ENCODE results near the gene TTYH3. TPM values are rescaled to one million over a fixed set of nuclear protein-coding genes. Genes with fewer than 3 reads are reported as not detected.

The TTYH3 gene
- total RNA-seq, 1 experiment from 2014 or later, result 20.9 TPM

DNA sequence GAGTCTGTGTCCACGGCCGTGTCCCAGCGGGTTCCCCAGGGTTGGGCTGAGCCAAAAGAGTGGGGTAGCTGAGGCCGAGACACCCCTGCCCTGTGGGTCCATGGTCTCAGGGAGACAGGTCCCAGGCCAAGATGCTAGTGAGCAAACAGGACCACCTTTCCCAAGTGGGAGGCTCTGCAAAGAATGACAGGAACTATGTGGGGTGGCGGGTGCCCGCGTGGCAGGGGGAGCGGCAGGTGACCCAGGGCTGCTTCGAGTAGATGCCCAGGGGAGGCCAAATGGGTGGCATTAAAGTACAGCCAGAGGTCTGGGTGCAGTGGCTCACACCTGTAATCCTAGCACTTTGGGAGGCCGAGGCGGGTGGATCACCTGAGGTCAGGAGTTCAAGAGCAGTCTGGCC, 18.2 kb downstream of the TTYH3 start:
- Mint-ChIP-seq H3K36me3 (ENCODE audit: insufficient read depth, unreplicated experiment) (peaks cover 10% of the 10 kb centered on the region), H3K4me1 (ENCODE audit: insufficient read depth, unreplicated experiment) (no peaks in the 10 kb centered on the region), H3K9me3 (ENCODE audit: unreplicated experiment) (no peaks in the 10 kb centered on the region), H3K27ac (ENCODE audit: low read depth, unreplicated experiment) (no peak overlapping the region), H3K4me3 (ENCODE audit: unreplicated experiment) (no peak overlapping the region), H3K27me3 (ENCODE audit: insufficient read depth, unreplicated experiment) (no peaks in the 10 kb centered on the region)
- ChIA-PET CTCF (interaction anchor here (0.6 kb wide), 1 partner anchor 60 kb away, joined by 3 read pairs; no protein-coding TSS in a partner anchor), POLR2A (no interaction called here)
- no peak for DNase-seq (ENCODE audit: unreplicated experiment)
- TF ChIP-seq, protein P1, sequence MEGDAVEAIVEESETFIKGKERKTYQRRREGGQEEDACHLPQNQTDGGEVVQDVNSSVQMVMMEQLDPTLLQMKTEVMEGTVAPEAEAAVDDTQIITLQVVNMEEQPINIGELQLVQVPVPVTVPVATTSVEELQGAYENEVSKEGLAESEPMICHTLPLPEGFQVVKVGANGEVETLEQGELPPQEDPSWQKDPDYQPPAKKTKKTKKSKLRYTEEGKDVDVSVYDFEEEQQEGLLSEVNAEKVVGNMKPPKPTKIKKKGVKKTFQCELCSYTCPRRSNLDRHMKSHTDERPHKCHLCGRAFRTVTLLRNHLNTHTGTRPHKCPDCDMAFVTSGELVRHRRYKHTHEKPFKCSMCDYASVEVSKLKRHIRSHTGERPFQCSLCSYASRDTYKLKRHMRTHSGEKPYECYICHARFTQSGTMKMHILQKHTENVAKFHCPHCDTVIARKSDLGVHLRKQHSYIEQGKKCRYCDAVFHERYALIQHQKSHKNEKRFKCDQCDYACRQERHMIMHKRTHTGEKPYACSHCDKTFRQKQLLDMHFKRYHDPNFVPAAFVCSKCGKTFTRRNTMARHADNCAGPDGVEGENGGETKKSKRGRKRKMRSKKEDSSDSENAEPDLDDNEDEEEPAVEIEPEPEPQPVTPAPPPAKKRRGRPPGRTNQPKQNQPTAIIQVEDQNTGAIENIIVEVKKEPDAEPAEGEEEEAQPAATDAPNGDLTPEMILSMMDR (IDR thresholded peaks at IDR 0.05; ENCODE audit: unreplicated experiment), result no peak
- intact Hi-C loops (cut with micrococcal nuclease), result no loop called here
- no TSS peak for BruUV-seq (replicated peaks)

DNA sequence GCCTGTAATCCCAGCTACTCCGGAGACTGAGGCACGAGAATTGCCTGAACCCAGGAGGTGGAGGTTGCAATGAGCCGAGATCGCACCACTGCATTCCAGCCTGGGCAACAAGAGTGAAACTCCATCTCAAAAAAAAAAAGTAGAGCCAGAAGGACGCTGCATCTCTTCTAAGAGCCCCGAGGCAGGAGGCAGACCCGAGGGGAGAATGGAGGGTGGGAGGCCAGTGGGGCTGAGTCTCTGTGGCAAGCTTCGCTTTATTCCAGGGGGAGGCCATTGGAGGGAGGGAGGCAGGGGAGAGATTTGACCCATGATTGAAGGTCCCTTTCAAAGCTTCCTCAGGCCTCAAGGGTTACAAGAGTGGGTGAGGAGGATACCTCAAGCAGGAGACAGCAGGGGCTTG, 18.7 kb downstream of the TTYH3 start:
- no peak for DNase-seq (ENCODE audit: unreplicated experiment)
- ChIA-PET CTCF (interaction anchor here (0.6 to 0.7 kb wide), 2 partner anchors 60 to 199 kb away, joined by 3 to 4 read pairs; no protein-coding TSS in a partner anchor), POLR2A (no interaction called here)
- H3K27me3 Mint-ChIP-seq (ENCODE audit: insufficient read depth, unreplicated experiment), result no peaks in the 10 kb centered on the region
- H3K9me3 Mint-ChIP-seq (ENCODE audit: unreplicated experiment), result no peaks in the 10 kb centered on the region
- H3K4me3 Mint-ChIP-seq (ENCODE audit: unreplicated experiment), result no peak overlapping the region
- BruUV-seq (replicated peaks), result no TSS peak
- no peak overlapping the region for H3K27ac Mint-ChIP-seq (ENCODE audit: low read depth, unreplicated experiment)
- H3K36me3 Mint-ChIP-seq (ENCODE audit: insufficient read depth, unreplicated experiment), result peaks cover 10% of the 10 kb centered on the region
- intact Hi-C loops (cut with micrococcal nuclease), result no loop called here
- TF ChIP-seq, protein P1 (IDR thresholded peaks at IDR 0.05; ENCODE audit: unreplicated experiment), result no peak
- H3K4me1 Mint-ChIP-seq (ENCODE audit: insufficient read depth, unreplicated experiment), result no peaks in the 10 kb centered on the region

DNA sequence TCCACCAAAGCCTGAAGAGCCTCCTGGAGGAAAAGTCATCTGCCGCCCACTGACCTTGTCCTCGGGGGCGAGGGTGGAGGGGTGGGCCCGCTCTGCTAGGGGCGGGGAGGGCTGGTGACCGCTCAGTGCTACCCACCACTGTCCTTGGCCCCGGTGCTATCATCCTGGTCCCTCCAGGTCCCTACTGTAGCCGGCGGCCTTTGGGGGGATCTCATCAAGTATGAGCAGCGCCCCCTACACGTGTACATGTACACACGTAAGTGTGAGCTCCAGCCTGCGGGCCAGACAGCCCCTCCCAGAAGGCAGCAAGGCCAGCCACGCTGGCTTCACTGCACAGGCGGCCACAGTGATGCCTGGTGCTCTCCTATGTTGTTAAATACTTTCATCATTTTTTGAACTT, 19.6 kb downstream of the TTYH3 start:
- peaks cover 10% of the 10 kb centered on the region for H3K36me3 Mint-ChIP-seq (ENCODE audit: insufficient read depth, unreplicated experiment)
- no peaks in the 10 kb centered on the region for H3K27me3 Mint-ChIP-seq (ENCODE audit: insufficient read depth, unreplicated experiment)
- H3K4me3 Mint-ChIP-seq (ENCODE audit: unreplicated experiment), result no peak overlapping the region
- H3K27ac Mint-ChIP-seq (ENCODE audit: low read depth, unreplicated experiment), result no peak overlapping the region
- no peaks in the 10 kb centered on the region for H3K4me1 Mint-ChIP-seq (ENCODE audit: insufficient read depth, unreplicated experiment)
- POLR2A ChIA-PET, result no interaction called here
- CTCF ChIA-PET, result no interaction called here
- intact Hi-C loops (cut with micrococcal nuclease), result no loop called here
- no TSS peak for BruUV-seq (replicated peaks)
- H3K9me3 Mint-ChIP-seq (ENCODE audit: unreplicated experiment), result no peaks in the 10 kb centered on the region
- TF ChIP-seq, protein P1 (IDR thresholded peaks at IDR 0.05; ENCODE audit: unreplicated experiment), result no peak
- DNase-seq (ENCODE audit: unreplicated experiment), result no peak

DNA sequence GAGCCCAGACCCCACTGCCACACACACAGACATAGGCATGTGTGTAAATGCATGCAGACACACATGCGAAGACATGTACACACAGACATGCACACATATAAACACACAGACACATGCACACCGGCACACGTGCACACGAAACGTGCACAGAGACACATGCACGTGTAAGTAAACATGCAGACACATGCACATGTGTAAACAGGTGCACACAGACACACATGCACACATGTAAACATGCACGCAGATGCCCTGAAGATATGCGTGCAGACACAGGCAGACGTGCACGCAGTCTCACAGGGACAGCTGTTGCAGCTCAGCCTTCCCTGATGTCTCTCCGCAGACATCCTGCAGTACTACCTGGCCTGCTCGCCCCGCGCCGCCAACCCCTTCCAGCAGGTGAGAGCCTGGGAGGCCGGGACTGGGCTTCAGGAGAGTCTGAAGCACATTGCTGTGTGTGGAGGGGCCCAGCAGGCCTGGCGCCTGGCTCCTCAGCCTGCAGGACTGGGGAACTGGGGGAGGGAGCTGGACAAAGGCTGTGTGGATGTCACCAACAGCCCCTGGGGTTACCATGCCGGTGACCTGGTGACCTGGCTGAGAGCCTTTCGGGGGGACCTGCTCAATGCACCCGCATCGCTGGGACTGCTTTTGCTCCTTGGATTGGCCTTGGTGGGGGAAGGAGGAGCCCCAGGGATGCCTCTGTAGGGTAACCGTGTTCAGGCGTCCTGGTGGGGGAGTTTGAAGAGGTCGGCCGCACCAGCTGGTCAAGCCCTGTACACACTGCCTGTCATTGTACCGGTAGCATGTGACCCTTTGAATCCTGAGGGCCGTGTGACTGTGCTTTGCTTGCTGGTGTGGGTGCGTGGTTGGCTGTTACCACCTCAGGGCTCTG, 20.3 kb downstream of the TTYH3 start:
- no peak overlapping the region for H3K27ac Mint-ChIP-seq (ENCODE audit: low read depth, unreplicated experiment)
- no TSS peak for BruUV-seq (replicated peaks)
- H3K36me3 Mint-ChIP-seq (ENCODE audit: insufficient read depth, unreplicated experiment), result peaks cover 10% of the 10 kb centered on the region
- ChIA-PET POLR2A (no interaction called here), CTCF (no interaction called here)
- no peak for DNase-seq (ENCODE audit: unreplicated experiment)
- intact Hi-C loops (cut with micrococcal nuclease), result no loop called here
- no peaks in the 10 kb centered on the region for H3K27me3 Mint-ChIP-seq (ENCODE audit: insufficient read depth, unreplicated experiment)
- TF ChIP-seq, protein P1 (IDR thresholded peaks at IDR 0.05; ENCODE audit: unreplicated experiment), result no peak
- no peaks in the 10 kb centered on the region for H3K9me3 Mint-ChIP-seq (ENCODE audit: unreplicated experiment)
- H3K4me1 Mint-ChIP-seq (ENCODE audit: insufficient read depth, unreplicated experiment), result no peaks in the 10 kb centered on the region
- H3K4me3 Mint-ChIP-seq (ENCODE audit: unreplicated experiment), result no peak overlapping the region

Measured in MCF 10A (cell line).